H1 (cell line): ENCODE results near the gene CTNND2. TPM values are rescaled to one million over a fixed set of nuclear protein-coding genes. Genes with fewer than 3 reads are reported as not detected.

Source experiments
- EGR1 ChIP-seq: IDR thresholded peaks from 2 replicates; pipeline ENCODE4 v1.6.1; 2011; ENCODE audit warnings: low read depth, low read length, borderline replicate concordance
- JUND ChIP-seq: IDR thresholded peaks from 2 replicates; pipeline ENCODE4 v1.6.1; 2011; ENCODE audit warnings: mild to moderate bottlenecking, improper control_type of control experiment, low read length
- MAX ChIP-seq: IDR thresholded peaks from 2 replicates; pipeline ENCODE4 v1.6.1; 2012; ENCODE audit warnings: inconsistent platforms
- RAD21 ChIP-seq, 2 experiments: IDR thresholded peaks in 1 of 2; conservative IDR thresholded peaks in 1 of 2; 2 replicates each; pipeline ENCODE4 v1.6.1; 2011; ENCODE audit warnings: low read depth in 2 of 2, low read length in 2 of 2, improper control_type of control experiment in 1 of 2, inconsistent platforms in 1 of 2, mild to moderate bottlenecking in 1 of 2, moderate library complexity in 1 of 2
- polyA plus RNA-seq, 7 experiments: library from polyadenylated mRNA; depleted of rRNA in 3 of 7; stranded (reverse) in 5 of 7; unstranded in 2 of 7; fragments of >200 nt in 5 of 7; fragments of 200-250 nt in 2 of 7; gene quantifications; 1 replicate in 5 of 7; 2 replicates in 1 of 7; 4 replicates in 1 of 7; pipeline versions ENCODE4 v1.2.1 to v1.2.3, GENCODE V29; 2011 to 2013; ENCODE audit warnings: missing spikeins in 2 of 7, mixed read lengths in 2 of 7
- total RNA-seq: library from RNA; stranded (reverse); fragmentation: NEBNext Ultra II Directional; extraction: Animal tissue kit (Norgen Biotek cat#: 25700); gene quantifications from 2 replicates; pipeline ENCODE4 v1.2.1, GENCODE V29; 2021

Gene CTNND2
- total and polyA plus RNA-seq, 2 of the 8 experiments (the other 6 are each of a cell fraction or from before 2014, with no cell fraction given) = 7.4 to 14.2 TPM

GRCh38 chr5:10985721-10986110, 918.5 kb downstream of the CTNND2 start (continued):
- no peak for TF ChIP-seq MAX
- no peak for TF ChIP-seq RAD21 (IDR thresholded peaks at IDR 0.05 in 1 of 2, conservative IDR thresholded peaks at IDR 0.05 in 1 of 2; ENCODE audit: low read depth in 2 of 2, low read length in 2 of 2)
- no peak for TF ChIP-seq JUND
- no peak for TF ChIP-seq EGR1
- TF ChIP-seq, all 59 proteins: peak for 0
